ENCODE results near the gene TMEM140. TPM values are rescaled to one million over a fixed set of nuclear protein-coding genes. Genes with fewer than 3 reads are reported as not detected.
"Not testable (repeated sequence)": the region's sequence is repeated elsewhere in the genome, so short reads cannot be mapped to it uniquely, and the experiment has no call there.

TMEM140 gene
- total RNA-seq, 1 donor from 2014 or later: 0.27 TPM

DNA sequence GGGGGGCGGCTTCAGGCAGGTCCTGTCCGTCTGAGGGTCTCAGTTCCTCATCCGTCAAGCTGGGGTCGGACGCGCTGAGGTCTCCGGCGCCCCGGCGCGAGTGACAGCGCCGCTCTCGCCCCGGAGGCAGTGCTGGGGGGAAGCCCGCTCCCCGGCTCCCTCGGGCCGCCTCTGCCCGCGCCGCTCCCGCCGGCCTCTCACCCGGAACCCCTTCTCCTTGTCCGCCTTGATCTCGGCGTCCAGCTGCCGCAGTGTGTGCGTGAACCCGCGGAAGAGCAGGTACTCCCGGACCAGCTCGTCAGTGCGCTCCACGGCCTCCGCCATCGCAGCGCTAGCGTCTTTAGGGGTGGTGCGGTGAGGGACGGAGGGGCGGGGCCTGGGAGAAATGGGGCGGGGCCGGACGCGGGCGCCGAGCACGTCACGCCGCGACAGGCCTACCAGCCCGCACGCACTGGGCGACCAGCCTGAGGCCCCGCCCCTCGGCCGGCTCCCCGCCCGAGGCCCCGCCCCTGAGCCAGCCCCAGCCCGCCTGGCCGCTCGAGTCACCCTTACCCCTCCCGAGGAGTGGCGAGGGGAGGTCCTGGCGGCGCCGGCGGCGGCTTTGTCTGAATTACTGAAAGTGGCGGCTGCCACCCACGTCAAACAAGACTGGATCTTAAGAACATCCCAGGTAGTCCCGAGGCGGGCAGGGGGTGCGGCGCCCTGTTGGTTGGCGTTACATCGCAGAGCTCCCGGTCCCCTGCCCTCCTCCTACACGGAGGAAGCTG, 63.5 kb downstream of the TMEM140 start, which contains the start of gene WDR91:
WDR91 (minus strand) TSS at position 348 of the 767 bp plus-strand sequence; CDS start at position 324, 24 bp downstream.
- peak within 1 kb of the TSS; percentile 93 for H3K4me3 Mint-ChIP-seq (ENCODE audit: unreplicated experiment)
- Histone ChIP-seq H3K79me2 (ENCODE audit: insufficient read depth, low read length) (peaks cover 16% of the 10 kb centered on the region), H4K20me1 (ENCODE audit: insufficient read depth, low read length) (peaks cover 15% of the 10 kb centered on the region), H3K4me2 (ENCODE audit: low read length) (peak within 1 kb of the TSS; percentile 96), H3K27ac (ENCODE audit: low read depth, low read length) (peak within 1 kb of the TSS; percentile 81), H2AFZ (ENCODE audit: low read depth, low read length) (peak within 1 kb of the TSS; percentile 95), H3K4me1 (ENCODE audit: insufficient read depth, low read length) (peaks cover 14% of the 10 kb centered on the region), H3K36me3 (ENCODE audit: insufficient read depth, low read length) (no peaks in the 10 kb centered on the region), H3K4me3 (ENCODE audit: insufficient read depth, low read depth, low read length) (peak within 1 kb of the TSS; percentile 84), H3K9ac (ENCODE audit: low read length) (peak within 1 kb of the TSS; percentile 91), H3K27me3 (ENCODE audit: insufficient read depth, low read length) (no peaks in the 10 kb centered on the region), H3K9me3 (ENCODE audit: insufficient read depth, low read depth, low read length) (no peaks in the 10 kb centered on the region)
- H3K27me3 Mint-ChIP-seq (ENCODE audit: low read depth, unreplicated experiment): peaks cover 2% of the 10 kb centered on the region
- H3K36me3 Mint-ChIP-seq (ENCODE audit: low read depth, unreplicated experiment): peaks cover 2% of the 10 kb centered on the region
- TF ChIP-seq, protein P1, sequence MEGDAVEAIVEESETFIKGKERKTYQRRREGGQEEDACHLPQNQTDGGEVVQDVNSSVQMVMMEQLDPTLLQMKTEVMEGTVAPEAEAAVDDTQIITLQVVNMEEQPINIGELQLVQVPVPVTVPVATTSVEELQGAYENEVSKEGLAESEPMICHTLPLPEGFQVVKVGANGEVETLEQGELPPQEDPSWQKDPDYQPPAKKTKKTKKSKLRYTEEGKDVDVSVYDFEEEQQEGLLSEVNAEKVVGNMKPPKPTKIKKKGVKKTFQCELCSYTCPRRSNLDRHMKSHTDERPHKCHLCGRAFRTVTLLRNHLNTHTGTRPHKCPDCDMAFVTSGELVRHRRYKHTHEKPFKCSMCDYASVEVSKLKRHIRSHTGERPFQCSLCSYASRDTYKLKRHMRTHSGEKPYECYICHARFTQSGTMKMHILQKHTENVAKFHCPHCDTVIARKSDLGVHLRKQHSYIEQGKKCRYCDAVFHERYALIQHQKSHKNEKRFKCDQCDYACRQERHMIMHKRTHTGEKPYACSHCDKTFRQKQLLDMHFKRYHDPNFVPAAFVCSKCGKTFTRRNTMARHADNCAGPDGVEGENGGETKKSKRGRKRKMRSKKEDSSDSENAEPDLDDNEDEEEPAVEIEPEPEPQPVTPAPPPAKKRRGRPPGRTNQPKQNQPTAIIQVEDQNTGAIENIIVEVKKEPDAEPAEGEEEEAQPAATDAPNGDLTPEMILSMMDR (IDR thresholded peaks at IDR 0.05; ENCODE audit: insufficient read depth, low read depth, low read length): no peak
- no peak for TF ChIP-seq EZH2 (IDR thresholded peaks at IDR 0.05; ENCODE audit: insufficient read depth, low read length)
- peaks cover 7% of the 10 kb centered on the region for H3K4me1 Mint-ChIP-seq (ENCODE audit: low read depth, unreplicated experiment)
- FAIRE-seq (no peak), DNase-seq (ENCODE audit: low read depth) (peak; percentile 65)
- H3K27ac Mint-ChIP-seq (ENCODE audit: unreplicated experiment): peak within 1 kb of the TSS; percentile 89
- no peaks in the 10 kb centered on the region for H3K9me3 Mint-ChIP-seq (ENCODE audit: unreplicated experiment)

DNA sequence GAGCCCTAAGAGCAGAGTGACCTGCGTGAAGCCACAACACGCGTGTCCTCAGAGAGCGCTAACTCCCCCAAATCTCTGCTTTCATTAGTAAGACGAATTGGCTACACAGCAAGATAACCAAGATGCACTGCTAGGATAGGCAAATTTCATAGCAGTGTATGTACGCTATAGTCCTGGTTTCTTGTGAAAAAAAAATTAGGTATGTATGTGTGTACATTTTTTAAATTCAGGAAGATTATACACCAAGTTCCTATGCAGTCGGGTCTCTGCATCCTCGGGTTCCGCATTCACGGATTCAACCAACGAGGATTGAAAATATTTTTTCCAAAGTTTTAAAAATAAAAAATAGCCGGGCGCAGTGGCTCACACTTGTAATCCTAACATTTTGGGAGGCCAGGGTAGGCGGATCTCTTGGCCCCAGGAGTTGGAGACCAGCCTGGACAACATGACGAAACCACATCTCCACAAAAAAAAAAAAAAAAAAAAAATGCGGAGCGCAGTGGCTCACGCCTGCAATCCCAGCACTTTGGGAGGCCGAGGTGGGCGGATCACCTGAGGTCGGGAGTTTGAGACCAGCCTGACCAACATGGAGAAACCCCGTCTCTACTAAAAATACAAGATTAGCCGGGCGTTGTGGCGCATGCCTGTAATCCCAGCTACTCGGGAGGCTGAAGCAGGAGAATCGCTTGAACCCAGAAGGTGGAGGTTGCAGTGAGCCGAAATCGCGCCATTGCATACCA, 64.2 kb downstream of the TMEM140 start:
- H3K27ac Mint-ChIP-seq (ENCODE audit: unreplicated experiment): peak overlapping the region; percentile 81
- not testable (repeated sequence) for FAIRE-seq; H3K9me3 Mint-ChIP-seq (ENCODE audit: unreplicated experiment)

DNA sequence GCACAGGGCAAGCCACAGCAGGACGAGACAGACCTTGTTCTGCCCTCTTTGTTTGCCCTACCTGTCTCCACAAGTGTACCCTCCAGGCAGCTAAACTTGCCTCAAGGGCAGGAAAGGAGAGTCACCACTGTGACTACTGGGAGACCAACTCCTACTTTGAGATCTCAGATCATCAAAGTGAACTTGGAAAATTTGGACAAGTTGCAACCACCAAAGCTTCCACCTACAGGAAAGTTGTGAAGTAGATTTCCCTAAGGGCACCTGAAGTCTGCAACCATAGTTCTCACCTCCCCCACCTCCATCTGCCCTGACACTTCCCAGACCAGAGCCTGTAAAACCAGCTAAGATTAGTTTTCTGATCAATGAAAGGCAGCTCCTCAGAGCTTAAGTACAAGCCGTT, 66.0 kb downstream of the TMEM140 start:
- H3K27ac ChIP-seq (ENCODE audit: low read depth, low read length): no peak overlapping the region
- FAIRE-seq (no peak), DNase-seq (ENCODE audit: low read depth) (no peak)
- Mint-ChIP-seq H3K9me3 (ENCODE audit: unreplicated experiment) (no peaks in the 10 kb centered on the region), H3K27ac (ENCODE audit: unreplicated experiment) (no peak overlapping the region), H3K4me1 (ENCODE audit: low read depth, unreplicated experiment) (peaks cover 2% of the 10 kb centered on the region), H3K4me3 (ENCODE audit: unreplicated experiment) (no peak overlapping the region), H3K36me3 (ENCODE audit: low read depth, unreplicated experiment) (no peaks in the 10 kb centered on the region), H3K27me3 (ENCODE audit: low read depth, unreplicated experiment) (peaks cover 2% of the 10 kb centered on the region)
- no peaks in the 10 kb centered on the region for H3K36me3 ChIP-seq (ENCODE audit: insufficient read depth, low read length)
- no peak overlapping the region for H3K9ac ChIP-seq (ENCODE audit: low read length)
- H3K4me3 ChIP-seq (ENCODE audit: insufficient read depth, low read depth, low read length): no peak overlapping the region
- peaks cover 8% of the 10 kb centered on the region for H3K4me1 ChIP-seq (ENCODE audit: insufficient read depth, low read length)
- H3K79me2 ChIP-seq (ENCODE audit: insufficient read depth, low read length): peaks cover 16% of the 10 kb centered on the region
- no peak overlapping the region for H3K4me2 ChIP-seq (ENCODE audit: low read length)
- no peaks in the 10 kb centered on the region for H3K9me3 ChIP-seq (ENCODE audit: insufficient read depth, low read depth, low read length)
- no peaks in the 10 kb centered on the region for H3K27me3 ChIP-seq (ENCODE audit: insufficient read depth, low read length)
- no peak for TF ChIP-seq EZH2 (IDR thresholded peaks at IDR 0.05; ENCODE audit: insufficient read depth, low read length)
- TF ChIP-seq, protein P1 (IDR thresholded peaks at IDR 0.05; ENCODE audit: insufficient read depth, low read depth, low read length): no peak
- H2AFZ ChIP-seq (ENCODE audit: low read depth, low read length): no peak overlapping the region
- peaks cover 5% of the 10 kb centered on the region for H4K20me1 ChIP-seq (ENCODE audit: insufficient read depth, low read length)

More for the DNA sequence above, 64.2 kb downstream of the TMEM140 start:
- peaks cover 15% of the 10 kb centered on the region for H4K20me1 ChIP-seq (ENCODE audit: insufficient read depth, low read length)
- DNase-seq (ENCODE audit: low read depth); H3K27me3 ChIP-seq (ENCODE audit: insufficient read depth, low read length); H3K27me3 Mint-ChIP-seq (ENCODE audit: low read depth, unreplicated experiment); H3K36me3 ChIP-seq (ENCODE audit: insufficient read depth, low read length); H3K4me1 Mint-ChIP-seq (ENCODE audit: low read depth, unreplicated experiment); H3K36me3 Mint-ChIP-seq (ENCODE audit: low read depth, unreplicated experiment); H3K9me3 ChIP-seq (ENCODE audit: insufficient read depth, low read depth, low read length): not testable (repeated sequence)
- peak overlapping the region; percentile 89 for H2AFZ ChIP-seq (ENCODE audit: low read depth, low read length)
- peak overlapping the region; percentile 76 for H3K4me3 ChIP-seq (ENCODE audit: insufficient read depth, low read depth, low read length)
- H3K4me2 ChIP-seq (ENCODE audit: low read length): peak overlapping the region; percentile 90
- H3K4me1 ChIP-seq (ENCODE audit: insufficient read depth, low read length): peaks cover 14% of the 10 kb centered on the region
- peak overlapping the region; percentile 79 for H3K27ac ChIP-seq (ENCODE audit: low read depth, low read length)
- peaks cover 16% of the 10 kb centered on the region for H3K79me2 ChIP-seq (ENCODE audit: insufficient read depth, low read length)
- peak overlapping the region; percentile 86 for H3K9ac ChIP-seq (ENCODE audit: low read length)
- peak overlapping the region; percentile 87 for H3K4me3 Mint-ChIP-seq (ENCODE audit: unreplicated experiment)

Data from astrocyte (in vitro differentiated cells and primary cell).